ENCODE data around the gene KIT.

- no peak for TF ChIP-seq EZH2 (IDR thresholded peaks at IDR 0.05; ENCODE audit: borderline replicate concordance, low read length)
- no peak for TF ChIP-seq CTCF (IDR thresholded peaks at IDR 0.05; ENCODE audit: low read length)
Measured at GRCh38 chr4:54708339-54709279, 50.9 kb downstream of the KIT start.

All from OCI-LY1 (cell line).